PFSK-1 (cell line): ENCODE results near the gene AIF1.
A peak's percentile ranks its signal among the peaks of the same experiment; 100 is the strongest.

Source experiments
- POLR2AphosphoS5 ChIP-seq: IDR thresholded peaks from 2 replicates; pipeline ENCODE4 v1.6.1; 2012; ENCODE audit warnings: low read depth, mild to moderate bottlenecking, control low read depth, low read length, moderate library complexity
- SIN3A ChIP-seq: IDR thresholded peaks from 2 replicates; pipeline ENCODE4 v1.6.1; 2012; ENCODE audit warnings: mild to moderate bottlenecking, low read length, moderate library complexity, borderline replicate concordance; ENCODE audit not compliant: insufficient read depth
- TAF1 ChIP-seq: IDR thresholded peaks from 2 replicates; pipeline ENCODE4 v1.6.1; 2012; ENCODE audit warnings: low read length, control low read depth, borderline replicate concordance; ENCODE audit not compliant: insufficient read depth
- TF ChIP-seq, protein P1 (sequence below), 2 experiments: IDR thresholded peaks; 2 replicates each; pipeline versions ENCODE4 v1.6.1 to v1.8.0; 2011 to 2012; ENCODE audit warnings: low read depth in 2 of 2, low read length in 2 of 2, control low read depth in 1 of 2, inconsistent platforms in 1 of 2, mild to moderate bottlenecking in 1 of 2, moderate library complexity in 1 of 2; ENCODE audit not compliant: insufficient read depth in 1 of 2

GRCh38 chr6:31629014-31629413, 14.0 kb downstream of the AIF1 start:
- TF ChIP-seq POLR2AphosphoS5: peak; percentile 35; the same call in 1 of the 2 replicates
- TF ChIP-seq SIN3A: no peak
- no peak for TF ChIP-seq TAF1
- TF ChIP-seq, protein P1, sequence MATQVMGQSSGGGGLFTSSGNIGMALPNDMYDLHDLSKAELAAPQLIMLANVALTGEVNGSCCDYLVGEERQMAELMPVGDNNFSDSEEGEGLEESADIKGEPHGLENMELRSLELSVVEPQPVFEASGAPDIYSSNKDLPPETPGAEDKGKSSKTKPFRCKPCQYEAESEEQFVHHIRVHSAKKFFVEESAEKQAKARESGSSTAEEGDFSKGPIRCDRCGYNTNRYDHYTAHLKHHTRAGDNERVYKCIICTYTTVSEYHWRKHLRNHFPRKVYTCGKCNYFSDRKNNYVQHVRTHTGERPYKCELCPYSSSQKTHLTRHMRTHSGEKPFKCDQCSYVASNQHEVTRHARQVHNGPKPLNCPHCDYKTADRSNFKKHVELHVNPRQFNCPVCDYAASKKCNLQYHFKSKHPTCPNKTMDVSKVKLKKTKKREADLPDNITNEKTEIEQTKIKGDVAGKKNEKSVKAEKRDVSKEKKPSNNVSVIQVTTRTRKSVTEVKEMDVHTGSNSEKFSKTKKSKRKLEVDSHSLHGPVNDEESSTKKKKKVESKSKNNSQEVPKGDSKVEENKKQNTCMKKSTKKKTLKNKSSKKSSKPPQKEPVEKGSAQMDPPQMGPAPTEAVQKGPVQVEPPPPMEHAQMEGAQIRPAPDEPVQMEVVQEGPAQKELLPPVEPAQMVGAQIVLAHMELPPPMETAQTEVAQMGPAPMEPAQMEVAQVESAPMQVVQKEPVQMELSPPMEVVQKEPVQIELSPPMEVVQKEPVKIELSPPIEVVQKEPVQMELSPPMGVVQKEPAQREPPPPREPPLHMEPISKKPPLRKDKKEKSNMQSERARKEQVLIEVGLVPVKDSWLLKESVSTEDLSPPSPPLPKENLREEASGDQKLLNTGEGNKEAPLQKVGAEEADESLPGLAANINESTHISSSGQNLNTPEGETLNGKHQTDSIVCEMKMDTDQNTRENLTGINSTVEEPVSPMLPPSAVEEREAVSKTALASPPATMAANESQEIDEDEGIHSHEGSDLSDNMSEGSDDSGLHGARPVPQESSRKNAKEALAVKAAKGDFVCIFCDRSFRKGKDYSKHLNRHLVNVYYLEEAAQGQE (IDR thresholded peaks at IDR 0.05; ENCODE audit: insufficient read depth in 1 of 2, low read depth in 2 of 2, low read length in 2 of 2): no peak
